Non-pigmented ciliary epithelial cell (primary cell): ENCODE results near the gene CBLC.

Experiments used
- DNase-seq: peaks from one replicate; pipeline ENCODE4 v3.0.0-alpha.2; 2010; ENCODE audit warnings: low read depth

Gene CBLC

DNA sequence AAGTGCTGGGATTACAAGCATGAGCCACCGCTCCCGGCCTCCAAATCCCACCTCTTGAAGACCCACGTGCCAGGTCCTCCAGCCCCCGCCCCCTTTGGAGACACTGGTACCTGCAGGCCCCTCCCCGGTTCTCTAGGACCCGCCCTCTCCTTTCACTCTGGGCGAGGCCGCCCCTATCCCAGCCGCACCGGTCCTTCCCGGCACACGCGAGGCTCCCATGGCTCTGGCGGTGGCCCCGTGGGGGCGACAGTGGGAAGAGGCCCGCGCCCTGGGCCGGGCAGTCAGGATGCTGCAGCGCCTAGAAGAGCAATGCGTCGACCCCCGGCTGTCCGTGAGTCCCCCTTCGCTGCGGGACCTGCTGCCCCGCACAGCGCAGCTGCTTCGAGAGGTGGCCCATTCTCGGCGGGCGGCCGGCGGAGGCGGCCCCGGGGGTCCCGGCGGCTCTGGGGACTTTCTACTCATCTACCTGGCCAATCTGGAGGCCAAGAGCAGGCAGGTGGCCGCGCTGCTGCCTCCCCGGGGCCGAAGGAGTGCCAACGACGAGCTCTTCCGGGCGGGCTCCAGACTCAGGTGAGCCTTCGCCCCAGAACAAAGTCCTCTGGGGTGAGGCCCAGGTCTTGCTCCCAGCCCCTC is at the start of gene CBLC:
Gene CBLC, plus strand, starts transcription at position 176 of the 633 bp plus-strand sequence. Its CDS starts 42 bp downstream, at position 218.
- DNase-seq: no peak

DNA sequence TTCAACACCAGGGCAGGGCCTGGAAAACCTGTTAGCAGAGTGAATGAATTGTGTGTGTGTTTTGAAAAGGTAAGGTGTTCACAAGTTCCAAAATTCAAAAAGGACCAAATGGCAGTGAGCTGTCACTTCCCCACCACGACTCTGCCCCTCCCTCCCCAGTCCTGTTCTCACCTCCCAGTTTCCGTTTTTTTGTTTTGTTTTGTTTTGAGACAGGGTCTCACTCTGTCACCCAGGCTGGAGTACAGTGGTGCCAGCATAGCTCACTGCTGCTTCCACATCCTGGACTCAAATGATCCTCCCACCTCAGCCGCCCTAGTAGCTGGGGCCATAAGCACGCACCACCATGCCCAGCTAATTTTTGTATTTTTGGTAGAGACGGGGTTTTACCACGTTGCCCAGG is 49.5 kb upstream of the CBLC start:
- no peak for DNase-seq

- DNase-seq: no peak
Observed at GRCh38 chr19:44729516-44730033, 48.1 kb upstream of the CBLC start.

DNA sequence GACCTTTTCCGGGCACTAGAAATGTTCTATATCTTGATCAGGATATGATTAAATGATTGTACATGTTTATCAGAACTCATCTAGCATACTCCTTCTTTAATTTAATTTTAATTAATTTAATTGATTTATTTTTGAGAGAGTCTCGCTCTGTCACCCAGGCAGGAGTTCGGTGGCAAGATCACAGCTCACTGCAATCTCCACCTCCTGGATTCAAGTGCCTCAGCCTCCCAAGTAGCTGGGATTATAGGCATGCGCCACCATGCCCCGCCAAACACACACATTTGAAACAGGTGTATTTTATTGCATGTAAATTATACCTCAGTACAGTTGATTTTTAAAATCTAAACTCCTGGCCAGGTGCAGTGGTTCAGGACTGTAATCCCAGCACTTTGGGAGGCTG is 46.6 kb upstream of the CBLC start:
- no peak for DNase-seq

GRCh38 chr19:44731622-44732021 is 46.1 kb upstream of the CBLC start:
- DNase-seq: no peak

- DNase-seq: no peak
Observed at GRCh38 chr19:44732235-44733014, 45.3 kb upstream of the CBLC start.

GRCh38 chr19:44734357-44734756 is 43.3 kb upstream of the CBLC start:
- no peak for DNase-seq

DNA sequence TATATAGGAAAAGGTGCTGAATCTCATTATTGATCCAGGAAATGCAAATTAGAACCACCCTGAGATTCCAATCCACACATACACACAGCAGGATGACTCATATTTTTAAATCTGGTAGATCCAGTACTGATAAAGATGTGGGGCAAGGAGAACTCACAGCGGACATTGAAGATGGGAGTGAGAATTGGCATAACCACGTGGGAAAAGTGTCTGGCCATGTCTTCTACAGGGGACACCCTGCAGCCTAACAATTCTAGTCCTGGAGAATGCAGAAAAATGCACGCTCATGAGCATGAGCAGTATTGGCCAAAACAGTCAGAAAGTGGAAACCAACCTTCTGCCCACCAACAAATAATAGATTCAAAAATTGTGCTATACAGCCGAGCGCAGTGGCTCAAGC is 42.7 kb upstream of the CBLC start:
- DNase-seq: no peak

- DNase-seq: no peak
Observed at GRCh38 chr19:44737238-44738071, 40.2 kb upstream of the CBLC start.

- no peak for DNase-seq
Observed at GRCh38 chr19:44738136-44738535, 39.6 kb upstream of the CBLC start.

DNA sequence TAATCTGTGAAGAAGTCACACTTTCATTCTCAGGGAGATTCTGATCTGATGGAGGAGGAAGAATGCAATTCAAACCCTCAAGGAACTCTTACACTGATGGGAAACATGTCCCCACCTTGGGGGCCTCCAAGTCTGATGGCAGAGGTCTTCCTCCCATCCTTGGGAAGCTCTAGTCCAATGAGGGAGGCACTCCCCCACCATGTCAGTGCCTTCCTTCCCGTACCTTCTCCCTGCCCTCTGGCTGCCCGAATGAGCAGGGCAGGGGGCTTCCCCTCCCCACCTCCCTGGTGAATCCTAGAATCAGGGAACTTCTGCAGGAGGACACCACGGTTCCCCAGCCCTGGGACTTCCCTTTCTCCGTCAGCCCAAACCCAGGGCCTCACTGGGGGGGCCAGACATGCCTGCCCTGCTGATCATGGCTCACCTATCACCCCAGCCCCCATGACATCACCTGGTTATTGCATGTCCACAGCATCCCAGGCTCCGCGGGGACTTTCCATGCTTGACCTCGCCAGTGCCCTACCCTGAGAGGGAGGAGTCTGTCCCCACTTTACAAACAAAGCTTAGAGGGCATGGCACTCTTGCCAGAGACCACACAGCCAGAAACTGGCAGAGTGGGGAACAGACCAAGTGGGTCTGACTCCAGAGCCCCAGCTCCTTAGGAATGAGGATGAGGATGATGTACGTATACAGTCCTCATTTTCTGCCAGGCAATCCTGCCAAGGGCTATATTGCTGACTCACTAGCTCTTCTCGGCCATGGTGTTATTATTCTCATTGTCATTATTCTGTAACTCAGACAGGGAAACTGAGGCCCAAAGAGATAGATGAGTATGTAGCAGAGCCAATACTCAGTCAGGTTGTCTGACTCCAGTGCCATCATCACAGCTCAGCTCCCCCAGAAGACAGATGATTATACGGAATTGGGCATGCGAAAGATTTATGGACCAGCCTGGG is 38.8 kb upstream of the CBLC start:
- no peak for DNase-seq

GRCh38 chr19:44740351-44740824 is 37.3 kb upstream of the CBLC start:
- no peak for DNase-seq

- no peak for DNase-seq
Observed at GRCh38 chr19:44741258-44741731, 36.4 kb upstream of the CBLC start.

- peak; percentile 95 for DNase-seq
Observed at GRCh38 chr19:44741841-44742329, 35.8 kb upstream of the CBLC start.

GRCh38 chr19:44742330-44743061 is 35.2 kb upstream of the CBLC start:
- DNase-seq: no peak

GRCh38 chr19:44744871-44745332 is 32.8 kb upstream of the CBLC start:
- DNase-seq: no peak

GRCh38 chr19:44745341-44745831 is 32.3 kb upstream of the CBLC start:
- DNase-seq: no peak

GRCh38 chr19:44745887-44746600 is 31.6 kb upstream of the CBLC start:
- DNase-seq: no peak

DNA sequence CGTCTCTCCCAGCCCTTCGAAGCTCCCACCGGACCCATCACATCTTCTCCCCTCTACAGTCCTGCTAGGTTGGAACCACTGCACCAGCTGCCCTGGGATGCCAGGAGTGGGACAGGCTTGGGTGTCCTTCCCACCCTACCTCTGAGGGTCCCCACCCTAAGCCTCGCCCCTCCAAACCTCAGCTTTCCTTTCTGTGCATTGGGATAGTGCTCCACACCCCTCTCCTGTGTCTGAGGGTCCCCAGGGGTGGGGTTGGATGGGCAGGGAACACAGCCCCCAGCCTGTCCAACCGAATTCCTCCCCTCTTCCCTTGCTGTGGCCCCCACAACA is 31.1 kb upstream of the CBLC start:
- DNase-seq: no peak
